Ramos (cell line): ENCODE results near the gene ZFAND3.
"Not testable (repeated sequence)": the region's sequence is repeated elsewhere in the genome, so short reads cannot be mapped to it uniquely, and the experiment has no call there.

ENCODE experiments used
- in situ Hi-C: fragments of 300-500 bp; cut with MboI; formaldehyde crosslinking; loops from one replicate; pipeline ENCODE4 v1.14.3; 2022; ENCODE audit warnings: low sequenced_read_pairs; ENCODE audit not compliant: unreplicated experiment

ZFAND3 gene

DNA sequence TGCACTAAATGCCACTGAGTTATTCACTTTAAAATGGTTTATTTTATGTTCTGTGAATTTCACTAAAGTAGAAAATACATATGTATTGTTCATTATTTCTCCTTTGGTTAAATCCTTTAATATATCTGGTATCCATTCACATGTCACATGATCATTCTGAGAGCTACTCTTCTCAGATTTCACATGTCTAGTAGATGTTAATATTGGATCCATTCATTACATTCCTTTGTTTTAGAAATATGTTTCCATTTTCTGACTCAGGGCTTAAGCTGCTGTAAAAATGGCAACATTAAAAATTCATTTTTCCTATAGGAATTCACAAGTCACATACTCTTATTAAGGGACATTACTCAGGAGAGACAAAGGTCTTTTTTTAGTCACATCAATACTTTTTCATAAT is 205.4 kb downstream of the ZFAND3 start:
- in situ Hi-C loops: no loop called here

DNA sequence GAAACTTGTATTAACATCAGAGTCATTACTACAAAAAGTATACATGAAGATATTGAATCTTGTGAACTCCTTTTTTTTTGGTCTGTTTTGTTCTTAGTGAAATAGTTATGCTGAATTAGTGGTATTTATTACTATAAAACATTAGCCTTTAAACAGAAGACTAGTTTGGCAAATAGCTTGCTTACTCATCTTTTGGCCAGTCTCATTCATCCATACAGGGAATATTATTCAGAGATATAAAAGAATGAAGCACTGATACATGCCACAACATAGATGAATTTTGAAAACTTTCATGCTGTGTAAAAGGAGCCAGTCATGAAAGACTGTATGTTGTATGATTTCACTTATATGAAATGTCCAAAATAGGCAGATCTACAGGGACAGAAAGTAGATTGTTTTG is 205.9 kb downstream of the ZFAND3 start:
- in situ Hi-C loops: no loop called here

DNA sequence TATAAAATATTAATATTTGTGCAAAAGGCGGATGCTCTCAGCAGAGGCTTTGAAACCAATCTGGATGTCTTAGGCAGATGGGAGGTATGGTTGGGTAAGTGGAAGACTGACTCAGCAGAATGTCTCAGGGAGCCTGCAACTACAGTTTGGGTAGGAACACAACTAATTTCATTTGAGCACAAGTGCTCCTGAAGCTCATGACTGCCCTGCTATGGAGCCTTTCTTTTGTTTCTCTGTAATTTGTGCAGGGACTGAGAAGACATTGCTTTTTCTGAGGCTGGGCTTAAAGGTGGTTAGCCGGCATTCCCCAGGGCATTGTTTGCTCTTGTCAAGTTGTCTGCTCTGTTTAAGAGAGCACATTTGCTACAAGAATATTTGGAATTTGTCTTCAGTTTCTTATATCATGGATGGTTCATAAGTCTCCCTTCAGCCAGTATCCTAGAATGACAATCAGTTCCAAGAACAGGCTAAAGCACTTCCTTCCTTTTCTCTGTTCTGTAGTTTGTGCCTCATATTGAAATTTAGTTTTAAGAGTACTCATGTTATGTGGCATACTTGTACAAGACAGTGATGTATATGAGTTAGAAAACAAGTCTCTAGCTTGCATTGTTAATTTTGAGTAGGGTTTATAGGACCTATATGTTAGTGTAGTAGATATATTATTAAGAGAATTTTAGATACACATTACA is 208.3 kb downstream of the ZFAND3 start:
- in situ Hi-C loops: no loop called here

DNA sequence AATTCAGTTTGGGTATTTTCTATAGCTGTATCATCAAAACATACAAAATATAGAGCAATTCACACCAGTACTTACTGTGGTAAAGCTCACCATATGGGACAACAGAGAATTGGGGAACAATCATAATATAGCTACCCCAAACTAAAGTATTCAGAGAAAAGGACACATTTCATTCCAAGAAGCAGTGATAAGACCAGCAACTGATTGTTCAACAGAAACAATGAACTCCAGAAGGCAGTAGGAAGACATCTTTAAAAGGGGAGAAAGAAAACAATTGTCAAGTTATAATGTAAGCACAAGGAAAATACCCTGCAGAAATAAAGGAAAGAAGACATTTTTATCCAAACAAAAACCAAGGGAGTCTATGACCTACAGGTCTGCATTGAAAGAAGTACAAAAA is 210.9 kb downstream of the ZFAND3 start:
- in situ Hi-C loops: no loop called here

DNA sequence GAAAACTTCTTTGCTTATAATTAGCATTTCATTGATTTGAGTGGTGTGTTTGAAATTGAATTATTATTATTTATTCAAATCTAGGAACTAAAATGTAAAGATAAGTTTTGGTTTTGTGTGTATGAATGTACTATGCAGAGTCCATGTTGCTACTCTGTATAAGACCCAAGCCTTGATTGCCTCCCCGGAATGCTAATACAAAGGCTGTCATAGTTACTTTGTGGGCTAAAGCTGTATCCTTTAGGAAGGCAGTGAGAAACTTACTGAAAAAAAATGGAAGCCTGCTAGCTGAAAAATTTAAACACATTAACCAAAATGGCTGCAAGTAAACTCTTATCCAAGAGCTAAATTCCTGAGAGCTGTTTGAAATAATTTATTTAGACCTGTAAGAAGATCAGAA is 213.3 kb downstream of the ZFAND3 start:
- in situ Hi-C loops: no loop called here

DNA sequence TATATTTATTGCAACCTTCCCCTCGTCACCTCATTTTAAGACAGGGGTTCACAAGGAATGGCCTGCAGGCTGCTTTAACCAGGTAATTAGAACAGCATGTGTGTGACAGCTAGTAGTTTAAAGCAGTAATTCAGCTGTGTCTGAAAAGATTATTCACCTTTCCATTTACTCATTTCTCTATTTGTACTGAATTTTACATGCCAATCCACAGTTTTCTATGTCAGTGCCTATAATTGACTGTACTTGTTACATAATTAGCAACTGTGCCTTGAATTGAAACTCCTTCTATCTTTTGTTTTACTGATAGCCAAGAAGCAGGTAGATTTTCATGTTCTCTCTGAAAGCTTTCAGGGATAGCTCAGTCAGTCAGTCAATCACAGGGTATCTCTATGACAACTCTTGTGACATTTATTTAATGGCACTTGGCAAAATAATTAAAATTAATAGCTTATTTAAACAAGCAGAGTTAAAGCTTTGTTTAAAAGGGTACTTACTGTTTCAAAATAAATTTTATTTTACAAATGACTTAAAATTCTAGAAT is 214.0 kb downstream of the ZFAND3 start:
- in situ Hi-C loops: no loop called here

DNA sequence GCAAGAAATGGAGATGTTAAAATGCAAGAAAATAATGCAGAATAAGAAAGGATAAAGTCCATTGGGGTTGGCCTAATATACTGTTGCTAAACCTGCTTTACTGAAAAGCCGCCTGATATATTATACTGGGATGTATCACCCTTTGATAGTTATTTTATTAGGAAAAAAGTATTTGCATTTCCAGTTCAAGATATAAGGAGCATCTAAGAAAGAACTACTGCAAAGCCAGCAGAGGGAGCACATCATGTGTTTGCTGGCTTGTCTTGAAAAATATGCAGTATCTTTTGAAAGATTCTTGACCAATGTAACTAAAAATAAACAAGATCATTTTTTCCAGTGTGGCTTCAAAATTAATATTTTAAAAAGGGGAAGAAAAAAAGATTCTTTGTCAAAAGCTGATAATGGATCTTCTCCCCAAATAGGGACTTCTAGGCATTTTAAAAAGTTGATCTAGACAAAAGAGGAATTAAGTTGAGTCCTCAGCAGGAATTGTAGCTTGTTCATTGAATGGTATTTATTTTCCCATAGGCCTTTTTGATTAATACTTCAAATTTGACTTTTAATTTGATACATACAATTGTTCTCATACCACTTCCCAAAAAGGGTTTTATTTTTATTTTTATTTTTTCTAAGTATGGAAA is 214.9 kb downstream of the ZFAND3 start:
- in situ Hi-C loops: no loop called here

DNA sequence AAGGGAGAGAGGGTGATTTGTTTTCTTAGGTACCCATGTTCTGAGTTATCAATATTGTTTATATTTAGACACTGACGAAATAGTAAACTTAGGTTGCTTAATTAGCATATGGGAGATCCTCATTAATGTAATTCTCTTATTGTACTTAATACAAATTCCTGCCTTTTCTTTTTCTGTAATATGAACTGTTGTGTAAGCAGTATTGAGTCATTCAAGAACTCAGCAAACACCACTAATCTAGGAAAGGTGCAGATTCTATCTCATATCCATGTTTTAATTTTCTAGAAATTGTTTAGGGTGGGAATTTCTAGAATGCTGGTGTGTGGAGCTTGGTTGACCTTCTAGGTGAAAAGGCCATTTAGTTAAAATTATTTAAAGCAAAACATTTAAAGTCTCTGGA is 216.0 kb downstream of the ZFAND3 start:
- in situ Hi-C loops: no loop called here

DNA sequence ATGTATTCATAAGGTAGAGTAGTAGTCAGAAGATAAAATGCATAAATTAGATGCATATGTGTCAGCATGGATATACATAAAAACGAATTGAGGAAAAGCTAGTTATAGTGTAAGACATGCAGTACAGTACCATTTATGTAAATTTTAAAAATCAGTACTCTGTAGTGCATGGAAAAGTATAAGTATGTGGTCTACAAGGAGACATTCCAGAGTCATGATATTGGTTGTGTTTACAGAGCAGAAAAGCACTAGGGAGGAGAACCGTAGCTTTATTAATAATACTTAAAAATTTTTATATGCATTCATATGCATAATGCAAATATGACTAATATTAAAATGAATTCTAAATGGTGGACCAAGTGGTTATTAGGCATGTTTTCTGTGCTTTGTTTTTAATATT is 220.0 kb downstream of the ZFAND3 start:
- in situ Hi-C loops: no loop called here

DNA sequence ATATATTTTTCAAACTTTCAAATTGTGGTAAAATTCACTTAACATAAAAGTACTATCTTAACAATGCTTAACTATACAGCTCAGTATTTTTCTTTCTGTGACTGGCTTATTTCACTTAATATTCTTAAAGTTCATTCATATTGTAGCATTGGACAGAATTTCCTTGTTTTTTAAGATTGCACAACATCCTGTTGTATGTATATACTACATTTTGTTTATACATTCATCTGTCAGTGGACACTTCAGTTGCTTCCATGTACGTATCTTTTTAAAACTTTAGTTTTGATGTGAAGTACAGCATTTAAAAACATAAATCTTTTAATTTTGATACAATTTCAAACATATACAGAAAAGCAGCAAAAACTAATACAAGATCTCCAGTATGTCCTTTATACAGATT is 220.7 kb downstream of the ZFAND3 start:
- in situ Hi-C loops: no loop called here

DNA sequence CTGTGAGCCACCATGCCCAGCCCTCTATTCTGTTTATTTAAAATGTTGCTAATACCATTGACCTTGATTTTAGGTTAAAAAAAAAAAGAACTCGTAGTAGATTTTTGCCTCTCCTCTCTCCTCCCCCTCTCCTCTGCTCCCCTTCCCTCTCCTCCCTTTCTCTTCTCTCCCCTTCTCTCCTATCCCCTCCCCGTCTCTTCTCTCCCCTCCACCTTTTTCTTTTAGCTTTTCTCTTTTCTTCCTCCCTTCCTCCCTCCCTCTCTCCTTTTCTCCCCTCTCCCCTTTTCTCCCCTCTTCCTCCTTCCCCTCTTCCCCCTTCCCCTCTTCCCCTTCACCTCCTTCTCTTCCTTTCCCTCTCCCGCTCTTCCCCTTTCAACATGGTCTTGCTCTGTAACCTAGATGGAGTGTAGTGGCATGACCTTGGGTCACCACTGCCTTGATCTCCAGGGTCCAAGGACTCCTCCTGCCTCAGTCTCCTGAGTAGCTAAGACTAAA is 223.8 kb downstream of the ZFAND3 start:
- in situ Hi-C loops: no loop called here

DNA sequence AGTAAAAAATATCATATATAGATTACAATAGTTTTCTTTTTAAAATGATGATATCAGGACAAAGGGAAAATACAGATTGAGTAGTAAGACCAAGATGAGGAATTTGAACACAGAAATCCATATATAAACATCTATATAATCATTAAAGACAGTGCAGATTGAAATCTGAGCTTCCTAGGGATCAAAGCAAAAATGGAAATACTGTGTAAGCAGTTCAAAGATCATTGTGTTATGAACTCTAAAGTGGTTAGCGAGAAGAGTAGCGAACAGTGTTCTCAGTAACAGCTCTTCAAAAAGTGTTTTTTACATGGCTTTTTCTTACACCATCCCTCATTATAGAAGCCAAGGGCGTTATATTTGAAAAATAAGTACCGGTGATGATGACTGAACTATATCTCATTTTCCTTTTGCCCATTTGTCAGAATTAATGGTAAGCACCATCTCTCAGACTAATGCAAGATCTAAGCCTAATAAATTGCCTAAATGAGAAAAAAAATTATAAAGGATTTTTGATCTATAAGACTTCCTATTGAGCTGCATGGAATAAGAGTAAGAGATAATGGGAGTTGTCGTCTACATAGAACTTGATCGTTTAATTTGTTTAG is 226.3 kb downstream of the ZFAND3 start:
- in situ Hi-C loops: no loop called here

DNA sequence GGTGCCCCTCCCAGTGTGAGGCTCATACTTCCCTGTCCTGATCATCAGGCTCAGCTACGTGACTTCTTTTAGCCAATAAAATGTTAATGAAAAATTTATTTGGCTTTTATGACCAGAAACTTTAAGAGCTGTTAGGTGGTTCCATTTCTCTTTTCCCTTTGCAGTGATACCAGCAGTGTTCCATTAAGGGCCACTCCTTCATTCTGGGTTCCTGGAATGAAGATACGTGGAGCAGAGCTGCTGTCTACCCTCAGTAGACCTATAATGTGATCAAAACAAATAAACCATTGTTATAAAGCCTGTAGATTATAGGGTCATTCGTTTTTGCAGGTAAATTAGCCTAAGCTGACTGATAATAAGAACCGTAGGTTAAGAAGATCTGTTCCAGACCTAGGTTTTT is 228.0 kb downstream of the ZFAND3 start:
- in situ Hi-C loops: no loop called here

DNA sequence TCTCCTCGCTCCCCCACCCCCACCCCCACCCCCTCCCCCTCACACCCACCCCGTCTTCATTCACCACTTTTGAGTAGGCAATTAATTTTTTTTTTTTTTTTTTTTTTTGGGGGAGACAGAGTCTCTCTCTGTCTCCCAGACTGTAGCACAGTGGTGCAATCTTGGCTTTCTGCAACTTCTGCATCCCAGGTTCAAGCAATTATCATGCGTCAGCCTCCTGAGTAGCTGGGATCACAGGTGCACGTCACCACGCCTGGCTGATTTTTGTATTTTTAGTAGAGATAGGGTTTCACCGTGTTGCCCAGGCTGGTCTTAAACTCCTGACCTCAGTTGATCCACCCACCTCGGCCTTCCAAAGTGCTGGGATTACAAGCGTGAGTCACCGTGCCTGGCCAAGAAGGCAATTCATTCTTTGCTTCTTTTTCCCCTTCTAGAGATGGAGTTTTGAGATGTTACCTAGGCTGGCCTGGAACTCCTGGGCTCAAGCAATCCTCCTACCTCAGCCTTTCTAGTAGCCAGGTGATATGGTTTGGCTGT is 230.4 kb downstream of the ZFAND3 start:
- in situ Hi-C loops: not testable (repeated sequence)

DNA sequence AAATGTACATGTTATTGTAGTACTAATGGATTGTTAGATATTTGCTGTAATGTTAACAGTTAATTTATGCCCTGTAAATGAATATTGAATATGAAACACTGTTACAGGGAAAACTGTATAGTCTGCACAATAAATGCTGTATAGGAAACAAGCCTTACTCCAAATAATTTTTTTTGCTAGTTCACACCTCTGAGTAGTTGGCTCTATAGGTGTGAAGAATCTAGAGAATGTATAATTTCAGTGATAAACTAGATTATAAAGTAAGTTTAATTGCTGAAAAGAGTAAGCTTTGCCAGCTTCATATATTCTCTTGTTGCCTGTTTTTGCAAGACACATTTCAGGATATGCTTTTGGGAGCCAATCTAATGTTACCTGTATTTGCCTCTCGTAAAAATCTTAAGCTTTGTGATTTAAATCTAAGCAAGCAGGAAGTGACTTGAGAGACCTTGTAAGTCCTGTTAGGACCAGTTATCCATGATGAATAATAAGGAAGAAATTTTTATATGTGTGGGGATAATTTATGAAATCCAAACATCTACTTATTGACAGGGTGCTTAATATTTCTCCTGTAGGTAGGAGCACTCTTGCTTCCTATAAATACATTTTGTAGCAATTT is 232.4 kb downstream of the ZFAND3 start:
- in situ Hi-C loops: no loop called here

DNA sequence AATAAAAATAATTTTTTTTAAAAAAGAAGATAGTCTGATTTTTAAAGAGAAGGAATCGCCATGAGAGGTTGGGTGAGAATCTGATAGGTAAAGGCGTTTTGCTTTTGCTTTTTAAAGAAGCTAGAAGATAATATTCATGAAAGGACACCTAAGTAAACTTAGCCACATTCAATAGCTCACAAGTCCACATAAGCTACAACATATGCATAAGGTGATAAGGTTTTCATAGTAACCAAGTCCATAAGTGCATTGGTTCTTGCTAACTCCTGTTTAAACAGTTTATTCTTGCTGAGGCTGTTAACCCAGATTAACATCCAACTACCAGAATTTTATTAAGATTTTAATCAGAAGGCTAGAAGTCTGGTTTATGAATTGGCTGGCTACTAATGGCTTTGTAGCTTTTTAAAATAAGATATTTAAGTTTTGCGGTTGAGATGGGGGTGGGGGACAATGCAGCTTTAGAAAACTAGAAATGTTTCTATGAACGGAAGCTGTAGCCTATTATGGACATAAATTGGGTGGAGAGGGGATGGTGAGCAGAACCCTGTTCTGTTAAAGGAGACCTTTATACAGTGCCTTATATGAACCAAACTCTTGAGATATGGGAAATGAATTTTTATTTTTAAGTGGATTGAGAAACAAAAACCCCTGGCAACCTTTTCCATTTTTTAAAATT is 235.1 kb downstream of the ZFAND3 start:
- in situ Hi-C loops: no loop called here

DNA sequence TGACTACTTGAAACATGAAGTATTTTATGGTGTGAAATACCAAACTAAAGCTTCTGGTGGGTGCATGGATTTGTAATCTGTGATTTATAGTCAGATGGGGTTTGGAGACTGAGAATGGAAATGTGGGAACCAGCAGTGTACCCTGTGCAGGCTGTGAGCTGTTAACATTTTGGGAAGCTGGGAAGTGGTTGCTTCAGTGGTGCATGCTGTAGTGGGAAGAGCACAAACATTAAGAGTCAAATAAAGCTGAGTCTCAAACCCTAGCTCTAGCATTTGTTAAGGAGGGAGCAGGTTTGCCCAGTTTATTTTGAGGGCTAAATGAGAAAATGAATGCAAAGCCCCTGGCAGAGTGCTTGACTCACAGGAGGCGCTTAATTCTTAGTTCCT is 235.7 kb downstream of the ZFAND3 start:
- in situ Hi-C loops: no loop called here

DNA sequence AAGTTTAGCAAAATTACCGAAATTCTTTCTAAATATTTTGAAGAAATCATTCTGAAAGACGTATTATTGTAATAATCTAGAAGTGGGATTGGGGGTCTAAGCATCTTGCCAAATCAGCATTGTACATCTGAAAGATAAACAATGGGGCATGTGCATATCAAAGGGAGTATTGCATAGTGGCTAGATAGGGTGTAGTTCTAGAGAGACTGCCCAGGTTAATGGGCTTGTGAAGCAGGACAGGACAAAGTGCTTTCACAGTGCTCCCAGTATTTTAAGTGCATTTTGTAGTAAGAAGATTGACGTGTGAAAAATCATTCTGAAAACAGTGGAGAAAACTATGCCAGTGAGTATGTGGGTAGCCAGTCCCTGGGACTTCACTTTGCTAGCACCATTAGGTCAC is 236.8 kb downstream of the ZFAND3 start:
- in situ Hi-C loops: no loop called here

DNA sequence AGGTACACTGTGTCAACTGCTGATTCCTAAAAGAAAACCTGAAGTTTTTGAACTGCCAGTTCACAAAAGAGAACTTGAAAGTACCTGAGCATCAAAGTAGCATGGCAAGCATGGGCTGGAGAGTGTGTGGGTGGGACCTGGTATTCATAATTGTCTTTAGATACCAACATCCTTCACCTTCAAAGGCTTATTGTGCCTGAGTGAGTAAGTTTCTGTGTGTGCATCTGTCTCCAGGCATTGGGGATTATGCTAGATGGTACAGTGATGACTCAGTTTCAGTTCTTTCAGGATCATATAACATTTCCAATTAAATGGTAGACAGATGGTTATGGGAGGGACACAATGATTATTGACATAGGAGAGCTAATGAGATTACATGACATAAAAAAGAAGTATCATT is 238.5 kb downstream of the ZFAND3 start:
- in situ Hi-C loops: no loop called here

DNA sequence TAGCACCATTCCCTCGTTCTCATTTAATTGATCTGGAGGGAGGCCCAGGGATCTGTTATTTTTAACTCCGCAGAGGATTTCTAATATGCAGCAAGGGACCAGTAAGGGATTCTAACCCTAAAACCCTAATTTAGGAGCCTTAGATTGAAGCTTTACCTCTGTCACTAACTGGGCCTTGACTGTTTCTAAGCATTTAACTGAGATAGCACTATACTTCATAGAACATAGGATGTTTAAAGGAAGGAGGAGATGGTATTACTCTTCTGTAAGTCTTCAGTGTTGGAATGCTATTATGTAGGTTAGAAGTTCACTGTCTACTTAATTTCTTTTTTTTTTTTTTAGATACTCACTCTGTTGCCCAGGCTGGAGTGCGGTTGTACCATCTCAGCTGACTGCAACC is 242.5 kb downstream of the ZFAND3 start:
- in situ Hi-C loops: no loop called here
